Measurements from ENCODE around the gene KDM1A.
A peak's percentile ranks its signal among the peaks of the same experiment; 100 is the strongest.

Gene KDM1A

GRCh38 chr1:23019094-23019862 is at the start of gene KDM1A:
KDM1A (plus strand) TSS chr1:23019468; CDS start chr1:23019597, 129 bp downstream.
- Histone ChIP-seq H3K4me1 (ENCODE audit: insufficient read depth, low read length, poor library complexity, severe bottlenecking) (peaks cover 20% of the 10 kb centered on the region), H3K9me2 (replicated peaks; ENCODE audit: low read depth, low read length) (no peaks in the 10 kb centered on the region), H4K20me1 (ENCODE audit: insufficient read depth, low read length, poor library complexity, severe bottlenecking) (peaks cover 42% of the 10 kb centered on the region), H3K9me3 (ENCODE audit: insufficient read depth, low read depth, low read length) (no peaks in the 10 kb centered on the region), H3K36me3 (ENCODE audit: insufficient read depth, low read length) (no peaks in the 10 kb centered on the region), H3K79me2 (ENCODE audit: insufficient read depth, low read length) (peaks cover 50% of the 10 kb centered on the region), H3K9ac (ENCODE audit: low read depth, low read length, poor library complexity, severe bottlenecking) (peak within 1 kb of the TSS; percentile 95), H2AFZ (ENCODE audit: low read length) (peak within 1 kb of the TSS; percentile 97), H3K4me3 (ENCODE audit: low read length, poor library complexity, severe bottlenecking) (peak within 1 kb of the TSS; percentile 83), H3K4me2 (ENCODE audit: low read depth, low read length, poor library complexity, severe bottlenecking) (peak within 1 kb of the TSS; percentile 81), H3F3A (ENCODE audit: low read depth) (no peaks in the 10 kb centered on the region), H3K27me3 (ENCODE audit: insufficient read depth, low read length, poor library complexity, severe bottlenecking) (no peaks in the 10 kb centered on the region)
- TF ChIP-seq CTCF (conservative IDR thresholded peaks at IDR 0.05; ENCODE audit: low read length) (no peak; the same call in 1 of the 2 replicates), EZH2phosphoT487 (IDR thresholded peaks at IDR 0.05; ENCODE audit: borderline replicate concordance) (no peak)

GRCh38 chr1:22970096-22970495 is 49.2 kb upstream of the KDM1A start:
- TF ChIP-seq EZH2phosphoT487 (IDR thresholded peaks at IDR 0.05; ENCODE audit: borderline replicate concordance) (no peak), CTCF (conservative IDR thresholded peaks at IDR 0.05; ENCODE audit: low read length) (no peak)

GRCh38 chr1:22971161-22971560 is 48.1 kb upstream of the KDM1A start:
- Histone ChIP-seq H3F3A (ENCODE audit: low read depth) (no peaks in the 10 kb centered on the region), H3K4me1 (ENCODE audit: insufficient read depth, low read length, poor library complexity, severe bottlenecking) (no peaks in the 10 kb centered on the region), H4K20me1 (ENCODE audit: insufficient read depth, low read length, poor library complexity, severe bottlenecking) (no peaks in the 10 kb centered on the region), H3K4me2 (ENCODE audit: low read depth, low read length, poor library complexity, severe bottlenecking) (no peak overlapping the region), H3K9me3 (ENCODE audit: insufficient read depth, low read depth, low read length) (no peaks in the 10 kb centered on the region), H3K9ac (ENCODE audit: low read depth, low read length, poor library complexity, severe bottlenecking) (no peak overlapping the region), H3K4me3 (ENCODE audit: low read length, poor library complexity, severe bottlenecking) (no peak overlapping the region), H3K27me3 (ENCODE audit: insufficient read depth, low read length, poor library complexity, severe bottlenecking) (peaks cover 17% of the 10 kb centered on the region), H3K9me2 (replicated peaks; ENCODE audit: low read depth, low read length) (no peaks in the 10 kb centered on the region), H3K36me3 (ENCODE audit: insufficient read depth, low read length) (no peaks in the 10 kb centered on the region), H3K79me2 (ENCODE audit: insufficient read depth, low read length) (no peaks in the 10 kb centered on the region), H2AFZ (ENCODE audit: low read length) (no peak overlapping the region)
- TF ChIP-seq CTCF (conservative IDR thresholded peaks at IDR 0.05; ENCODE audit: low read length) (no peak), EZH2phosphoT487 (IDR thresholded peaks at IDR 0.05; ENCODE audit: borderline replicate concordance) (no peak)

More at GRCh38 chr1:22970096-22970495, 49.2 kb upstream of the KDM1A start:
- H3K4me3 ChIP-seq (ENCODE audit: low read length, poor library complexity, severe bottlenecking): no peak overlapping the region
- H3K27me3 ChIP-seq (ENCODE audit: insufficient read depth, low read length, poor library complexity, severe bottlenecking): peaks cover 17% of the 10 kb centered on the region
- H2AFZ ChIP-seq (ENCODE audit: low read length): no peak overlapping the region
- H3K36me3 ChIP-seq (ENCODE audit: insufficient read depth, low read length): no peaks in the 10 kb centered on the region
- no peaks in the 10 kb centered on the region for H3F3A ChIP-seq (ENCODE audit: low read depth)
- no peaks in the 10 kb centered on the region for H3K79me2 ChIP-seq (ENCODE audit: insufficient read depth, low read length)
- no peaks in the 10 kb centered on the region for H3K9me2 ChIP-seq (replicated peaks; ENCODE audit: low read depth, low read length)
- H4K20me1 ChIP-seq (ENCODE audit: insufficient read depth, low read length, poor library complexity, severe bottlenecking): no peaks in the 10 kb centered on the region
- H3K9me3 ChIP-seq (ENCODE audit: insufficient read depth, low read depth, low read length): no peaks in the 10 kb centered on the region
- H3K4me1 ChIP-seq (ENCODE audit: insufficient read depth, low read length, poor library complexity, severe bottlenecking): no peaks in the 10 kb centered on the region
- H3K9ac ChIP-seq (ENCODE audit: low read depth, low read length, poor library complexity, severe bottlenecking): no peak overlapping the region
- no peak overlapping the region for H3K4me2 ChIP-seq (ENCODE audit: low read depth, low read length, poor library complexity, severe bottlenecking)
